ENCODE results near the gene MRPL53.

Gene MRPL53

DNA sequence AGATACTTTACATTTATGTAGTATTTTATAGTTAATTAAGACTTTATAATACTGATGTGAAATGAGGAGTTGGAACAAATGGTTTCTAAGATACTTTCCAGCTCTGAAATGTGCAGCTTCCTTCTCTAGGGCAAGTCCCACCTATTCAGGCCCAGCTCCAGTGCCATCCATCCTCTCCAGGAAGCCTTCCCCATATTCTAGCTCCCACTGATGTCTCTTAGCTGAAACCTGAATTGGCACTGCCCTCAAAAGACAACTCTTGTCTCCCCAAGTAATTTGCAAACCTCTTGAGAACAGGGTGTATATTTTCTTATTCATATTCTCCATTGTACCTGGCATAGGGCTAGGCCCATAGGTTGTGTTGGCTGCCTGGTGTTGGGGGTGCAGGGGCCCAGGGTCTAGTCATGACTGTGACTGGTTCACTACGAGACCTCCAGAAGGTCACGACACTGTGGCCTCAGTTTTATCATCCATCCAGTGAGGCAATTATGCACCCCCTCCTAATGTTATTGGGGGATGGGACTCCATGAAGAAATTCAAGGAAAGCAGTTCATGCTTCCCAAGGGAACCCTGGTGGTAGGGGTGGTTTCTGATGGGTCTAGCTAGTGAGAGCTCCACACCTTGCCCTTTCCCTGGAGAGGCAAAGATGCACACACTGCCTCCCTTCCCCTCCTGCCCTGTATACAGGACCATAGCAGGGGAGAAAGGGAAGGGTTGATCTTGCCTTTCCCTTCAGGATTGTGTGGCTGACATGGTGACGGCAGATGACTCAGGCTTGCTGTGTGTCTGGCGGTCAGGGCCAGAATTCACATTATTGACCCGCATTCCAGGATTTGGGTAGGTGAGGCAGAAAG, 48.1 kb downstream of the MRPL53 start:
- no peak for DNase-seq

DNA sequence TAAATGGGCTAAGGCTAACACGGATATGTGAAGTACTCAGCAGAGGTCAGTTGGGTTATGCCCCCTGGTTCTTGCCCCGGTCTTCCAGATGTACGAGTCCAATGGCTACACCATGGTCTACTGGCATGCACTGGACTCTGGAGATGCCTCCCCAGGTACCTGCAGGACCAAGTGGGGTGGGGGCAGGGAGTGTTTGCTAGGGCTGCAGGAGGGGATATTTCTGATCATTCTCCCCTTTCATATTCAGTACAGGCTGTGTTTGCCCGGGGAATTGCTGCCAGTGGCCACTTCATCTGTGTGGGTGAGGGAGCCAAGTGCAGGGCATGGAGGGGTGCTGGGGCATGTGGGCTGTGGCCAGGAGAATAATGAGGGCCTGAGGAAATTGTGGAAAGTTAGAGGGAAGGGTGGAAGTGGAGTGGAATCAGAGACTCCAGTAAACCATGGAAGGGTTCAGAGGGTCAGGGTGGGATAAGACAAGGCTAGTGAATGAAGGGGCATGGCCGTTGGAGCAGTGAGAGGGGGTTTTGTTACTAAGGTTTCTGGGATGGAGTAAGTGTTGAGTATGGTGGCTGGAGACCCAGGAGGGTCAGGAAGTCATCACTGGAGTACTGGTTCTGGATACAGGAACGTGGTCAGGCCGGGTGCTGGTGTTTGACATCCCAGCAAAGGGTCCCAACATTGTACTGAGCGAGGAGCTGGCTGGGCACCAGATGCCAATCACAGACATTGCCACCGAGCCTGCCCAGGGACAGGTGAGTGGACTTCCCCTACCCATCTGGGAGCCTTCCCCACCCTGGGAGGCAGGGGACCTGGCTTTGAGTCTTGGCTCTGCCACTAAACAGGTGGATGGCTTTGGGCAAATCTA, 49.0 kb downstream of the MRPL53 start:
- no peak for DNase-seq

Data from NCI-H1105 treated with DMSO at 0.1 percent for 48 hours (cell line).